ENCODE results near the gene CLIP1. TPM values are rescaled to one million over a fixed set of nuclear protein-coding genes. Genes with fewer than 3 reads are reported as not detected.
A peak's percentile ranks its signal among the peaks of the same experiment; 100 is the strongest.

The CLIP1 gene
- polyA plus RNA-seq, 1 donor (not counting 4 experiments of a cell fraction or from before 2014, with no cell fraction given): 54.0 TPM

DNA sequence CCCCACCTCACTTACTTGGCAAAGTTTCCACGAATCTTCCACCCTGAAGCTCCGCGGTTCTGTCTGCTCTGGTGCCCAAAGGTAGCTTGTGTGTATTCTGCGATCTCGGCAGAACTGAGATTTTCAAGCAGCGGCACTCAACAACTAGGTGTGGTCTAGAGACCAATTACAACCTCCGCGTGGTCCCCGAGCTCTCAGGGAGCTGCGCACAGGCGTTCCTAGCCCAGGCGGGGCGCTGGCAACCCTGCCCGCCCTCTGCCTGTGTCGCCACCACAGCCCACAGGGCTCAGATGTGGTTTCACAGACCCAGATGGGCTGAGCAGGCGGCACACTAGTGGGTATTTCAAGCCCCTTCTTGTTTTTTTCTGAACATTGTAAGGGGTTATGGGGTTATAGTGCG is 195.1 kb downstream of the CLIP1 start:
- H3K27ac ChIP-seq (ENCODE audit: control insufficient read depth, insufficient read depth, low read length): no peak overlapping the region
- H3K4me3 ChIP-seq (ENCODE audit: control insufficient read depth in 2 of 3, extremely low read depth in 1 of 3, insufficient read depth in 2 of 3, low read depth in 1 of 3, low read length in 3 of 3): no peak overlapping the region
- no peaks in the 10 kb centered on the region for H3K27me3 ChIP-seq (ENCODE audit: control insufficient read depth, extremely low read depth, insufficient read depth, low read length)
- H3K4me1 ChIP-seq (ENCODE audit: control insufficient read depth, extremely low read depth, insufficient read depth, low read length): peaks cover 16% of the 10 kb centered on the region
- peaks cover 33% of the 10 kb centered on the region for H3K79me2 ChIP-seq (ENCODE audit: control insufficient read depth, insufficient read depth, low read length)
- FAIRE-seq: no peak
- no peak overlapping the region for H3K4me2 ChIP-seq (ENCODE audit: control insufficient read depth, extremely low read depth, insufficient read depth, low read depth, low read length)
- dilution Hi-C loops (cut with MboI; ENCODE audit: extremely low pct_ligation_motif_present, low sequenced_read_pairs): no loop called here
- no peak for TF ChIP-seq EZH2 (IDR thresholded peaks at IDR 0.05; ENCODE audit: low read length)
- TF ChIP-seq, protein P1, sequence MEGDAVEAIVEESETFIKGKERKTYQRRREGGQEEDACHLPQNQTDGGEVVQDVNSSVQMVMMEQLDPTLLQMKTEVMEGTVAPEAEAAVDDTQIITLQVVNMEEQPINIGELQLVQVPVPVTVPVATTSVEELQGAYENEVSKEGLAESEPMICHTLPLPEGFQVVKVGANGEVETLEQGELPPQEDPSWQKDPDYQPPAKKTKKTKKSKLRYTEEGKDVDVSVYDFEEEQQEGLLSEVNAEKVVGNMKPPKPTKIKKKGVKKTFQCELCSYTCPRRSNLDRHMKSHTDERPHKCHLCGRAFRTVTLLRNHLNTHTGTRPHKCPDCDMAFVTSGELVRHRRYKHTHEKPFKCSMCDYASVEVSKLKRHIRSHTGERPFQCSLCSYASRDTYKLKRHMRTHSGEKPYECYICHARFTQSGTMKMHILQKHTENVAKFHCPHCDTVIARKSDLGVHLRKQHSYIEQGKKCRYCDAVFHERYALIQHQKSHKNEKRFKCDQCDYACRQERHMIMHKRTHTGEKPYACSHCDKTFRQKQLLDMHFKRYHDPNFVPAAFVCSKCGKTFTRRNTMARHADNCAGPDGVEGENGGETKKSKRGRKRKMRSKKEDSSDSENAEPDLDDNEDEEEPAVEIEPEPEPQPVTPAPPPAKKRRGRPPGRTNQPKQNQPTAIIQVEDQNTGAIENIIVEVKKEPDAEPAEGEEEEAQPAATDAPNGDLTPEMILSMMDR (optimal IDR thresholded peaks at IDR 0.05 in 1 of 3, IDR thresholded peaks at IDR 0.05 in 1 of 3, conservative IDR thresholded peaks at IDR 0.05 in 1 of 3; ENCODE audit: extremely low read depth in 1 of 3, insufficient read depth in 2 of 3, low read length in 3 of 3): no peak
- no peaks in the 10 kb centered on the region for H4K20me1 ChIP-seq (ENCODE audit: control insufficient read depth, extremely low read depth, insufficient read depth, low read length)
- peaks cover 3% of the 10 kb centered on the region for H3K9me1 ChIP-seq (ENCODE audit: control insufficient read depth, extremely low read depth, insufficient read depth, low read length)
- H3K9me3 ChIP-seq (ENCODE audit: control insufficient read depth, low read depth, low read length): no peaks in the 10 kb centered on the region
- H2AFZ ChIP-seq (ENCODE audit: control insufficient read depth, low read length): no peak overlapping the region
- peaks cover 10 to 11% of the 10 kb centered on the region in 2 experiments for H3K36me3 ChIP-seq (ENCODE audit: control insufficient read depth in 2 of 2, extremely low read depth in 1 of 2, insufficient read depth in 2 of 2, low read length in 2 of 2)
- H3K9ac ChIP-seq (ENCODE audit: control insufficient read depth, extremely low read depth, insufficient read depth, low read length): no peak overlapping the region
- no peak for DNase-seq (ENCODE audit: low read depth, low spot score)

- DNase-seq (ENCODE audit: low read depth, low spot score): no peak
- TF ChIP-seq EZH2 (IDR thresholded peaks at IDR 0.05; ENCODE audit: low read length): no peak
- TF ChIP-seq, protein P1 (optimal IDR thresholded peaks at IDR 0.05 in 1 of 3, IDR thresholded peaks at IDR 0.05 in 1 of 3, conservative IDR thresholded peaks at IDR 0.05 in 1 of 3; ENCODE audit: extremely low read depth in 1 of 3, insufficient read depth in 2 of 3, low read length in 3 of 3): peak in 1 of 3 experiments; percentile 16
- Histone ChIP-seq H2AFZ (ENCODE audit: control insufficient read depth, low read length) (peak overlapping the region; percentile 75), H3K27me3 (ENCODE audit: control insufficient read depth, extremely low read depth, insufficient read depth, low read length) (no peaks in the 10 kb centered on the region), H3K9ac (ENCODE audit: control insufficient read depth, extremely low read depth, insufficient read depth, low read length) (no peak overlapping the region), H3K4me2 (ENCODE audit: control insufficient read depth, extremely low read depth, insufficient read depth, low read depth, low read length) (peak overlapping the region; percentile 86), H3K4me1 (ENCODE audit: control insufficient read depth, extremely low read depth, insufficient read depth, low read length) (peaks cover 16% of the 10 kb centered on the region), H4K20me1 (ENCODE audit: control insufficient read depth, extremely low read depth, insufficient read depth, low read length) (peaks cover 3% of the 10 kb centered on the region), H3K9me1 (ENCODE audit: control insufficient read depth, extremely low read depth, insufficient read depth, low read length) (peaks cover 3% of the 10 kb centered on the region), H3K79me2 (ENCODE audit: control insufficient read depth, insufficient read depth, low read length) (peaks cover 39% of the 10 kb centered on the region), H3K9me3 (ENCODE audit: control insufficient read depth, low read depth, low read length) (no peaks in the 10 kb centered on the region), H3K4me3 (ENCODE audit: control insufficient read depth in 2 of 3, extremely low read depth in 1 of 3, insufficient read depth in 2 of 3, low read depth in 1 of 3, low read length in 3 of 3) (peak overlapping the region in 2 of 3 experiments; percentile 32 to 61), H3K27ac (ENCODE audit: control insufficient read depth, insufficient read depth, low read length) (no peak overlapping the region), H3K36me3 (ENCODE audit: control insufficient read depth in 2 of 2, extremely low read depth in 1 of 2, insufficient read depth in 2 of 2, low read length in 2 of 2) (peaks cover 10 to 11% of the 10 kb centered on the region in 2 experiments)
- FAIRE-seq: no peak
- dilution Hi-C loops (cut with MboI; ENCODE audit: extremely low pct_ligation_motif_present, low sequenced_read_pairs): no loop called here
These were observed 195.9 kb downstream of the CLIP1 start for GRCh38 chr12:122226366-122227125.
